Testis (tissue), 3 donors: ENCODE results near the gene TMED1. TPM values are rescaled to one million over a fixed set of nuclear protein-coding genes. Genes with fewer than 3 reads are reported as not detected.

Experiments used
- DNase-seq: peaks from one replicate; pipeline ENCODE4 v3.0.0-alpha.2; 2019
- H3K27ac ChIP-seq, 2 donors: fragments of 200-600 bp; sonication (generic); one replicate each; pipeline ENCODE4 v1.5.1; 2019
- H3K27me3 ChIP-seq: fragments of 200-600 bp; sonication (generic); one replicate; pipeline ENCODE4 v1.5.1; 2019
- H3K36me3 ChIP-seq: fragments of 200-600 bp; sonication (generic); one replicate; pipeline ENCODE4 v1.5.1; 2017; ENCODE audit warnings: low read depth; ENCODE audit errors: missing control alignments
- H3K4me1 ChIP-seq: fragments of 200-600 bp; sonication (generic); one replicate; pipeline ENCODE4 v1.5.1; 2019
- H3K4me3 ChIP-seq, 2 donors: fragments of 200-600 bp; sonication (generic); one replicate each; pipeline ENCODE4 v1.5.1; 2017 to 2019
- H3K9me3 ChIP-seq: fragments of 200-600 bp; sonication (generic); one replicate; pipeline ENCODE4 v1.5.1; 2017
- POLR2A ChIP-seq: fragments of 450-650 bp; IDR thresholded peaks from one replicate; pipeline ENCODE4 v1.6.1; 2017; ENCODE audit warnings: antibody characterized with exemption, mild to moderate bottlenecking, moderate library complexity
- WGBS, 2 donors: methylation state at CpG; one replicate each; pipeline ENCODE4 v1.1.5; 2018; 5-methylcytosine and 5-hydroxymethylcytosine counted together
- intact Hi-C: fragments of 100-400 bp; cut with DNase I; formaldehyde crosslinking; loops from one replicate; pipeline ENCODE4 v1.15.1; 2023; ENCODE audit warnings: low total_unique reads
- polyA plus RNA-seq: library from polyadenylated mRNA; stranded (reverse); fragments of 350-450 nt; fragmentation: Illumina TruSeq; extraction: RNeasy Lipid Tissue Mini Kit (QIAGEN cat#74804); gene quantifications from one replicate; pipeline ENCODE4 v1.2.3, GENCODE V29; 2014; ENCODE audit warnings: low read depth, low replicate concordance; ENCODE audit not compliant: insufficient read depth
- total RNA-seq, 2 donors: library from RNA; depleted of rRNA; stranded (reverse); fragments of >200 nt; gene quantifications; one replicate each; pipeline ENCODE4 v1.2.3, GENCODE V29; 2016
- TF ChIP-seq, protein P1 (sequence below), 3 experiments: fragments of 450-650 bp in 2 of 3; fragments of 200-600 bp in 1 of 3; sonication (generic) in 1 of 3; IDR thresholded peaks; one replicate each; pipeline ENCODE4 v1.5.1; 2016 to 2019; ENCODE audit warnings: antibody characterized with exemption in 3 of 3, mild to moderate bottlenecking in 2 of 3, moderate library complexity in 1 of 3

The TMED1 gene
- total and polyA plus RNA-seq, 3 donors from 2014 or later = 30.2 to 59.3 (median 34.0) TPM

DNA sequence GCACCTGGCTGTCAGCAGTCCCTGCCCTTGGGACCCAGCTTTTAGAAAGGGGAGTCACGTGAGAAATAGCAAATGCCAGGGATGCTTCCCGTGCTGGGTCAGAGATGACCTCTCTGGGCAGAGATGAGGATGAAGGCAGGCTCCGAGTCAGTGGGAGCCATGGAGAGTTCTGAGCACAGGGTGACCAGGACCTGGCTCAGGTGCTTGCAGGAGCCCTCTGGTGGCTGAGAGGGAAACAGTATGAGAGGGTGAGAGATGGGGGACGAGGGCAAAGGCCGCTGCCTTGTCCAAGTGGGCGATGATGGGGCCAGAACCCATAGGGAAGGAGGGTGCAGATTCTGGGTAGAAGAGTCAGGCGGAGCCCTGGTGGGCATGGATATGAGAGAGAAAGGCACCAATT is 15.8 kb downstream of the TMED1 start:
- no peak overlapping the region for H3K4me3 ChIP-seq
- peaks cover 3% of the 10 kb centered on the region for H3K4me1 ChIP-seq
- no peaks in the 10 kb centered on the region for H3K27me3 ChIP-seq
- H3K27ac ChIP-seq = no peak overlapping the region
- H3K36me3 ChIP-seq = no peaks in the 10 kb centered on the region
- TF ChIP-seq, protein P1, sequence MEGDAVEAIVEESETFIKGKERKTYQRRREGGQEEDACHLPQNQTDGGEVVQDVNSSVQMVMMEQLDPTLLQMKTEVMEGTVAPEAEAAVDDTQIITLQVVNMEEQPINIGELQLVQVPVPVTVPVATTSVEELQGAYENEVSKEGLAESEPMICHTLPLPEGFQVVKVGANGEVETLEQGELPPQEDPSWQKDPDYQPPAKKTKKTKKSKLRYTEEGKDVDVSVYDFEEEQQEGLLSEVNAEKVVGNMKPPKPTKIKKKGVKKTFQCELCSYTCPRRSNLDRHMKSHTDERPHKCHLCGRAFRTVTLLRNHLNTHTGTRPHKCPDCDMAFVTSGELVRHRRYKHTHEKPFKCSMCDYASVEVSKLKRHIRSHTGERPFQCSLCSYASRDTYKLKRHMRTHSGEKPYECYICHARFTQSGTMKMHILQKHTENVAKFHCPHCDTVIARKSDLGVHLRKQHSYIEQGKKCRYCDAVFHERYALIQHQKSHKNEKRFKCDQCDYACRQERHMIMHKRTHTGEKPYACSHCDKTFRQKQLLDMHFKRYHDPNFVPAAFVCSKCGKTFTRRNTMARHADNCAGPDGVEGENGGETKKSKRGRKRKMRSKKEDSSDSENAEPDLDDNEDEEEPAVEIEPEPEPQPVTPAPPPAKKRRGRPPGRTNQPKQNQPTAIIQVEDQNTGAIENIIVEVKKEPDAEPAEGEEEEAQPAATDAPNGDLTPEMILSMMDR (IDR thresholded peaks at IDR 0.05) = peak in 1 of 3 experiments; percentile 3
- no peak for TF ChIP-seq POLR2A
- intact Hi-C loops = no loop called here
- no peaks in the 10 kb centered on the region for H3K9me3 ChIP-seq
- WGBS, 2 donors = 88 to 90% methylated on average over 7 of the region's 7 CpGs
- no peak for DNase-seq

DNA sequence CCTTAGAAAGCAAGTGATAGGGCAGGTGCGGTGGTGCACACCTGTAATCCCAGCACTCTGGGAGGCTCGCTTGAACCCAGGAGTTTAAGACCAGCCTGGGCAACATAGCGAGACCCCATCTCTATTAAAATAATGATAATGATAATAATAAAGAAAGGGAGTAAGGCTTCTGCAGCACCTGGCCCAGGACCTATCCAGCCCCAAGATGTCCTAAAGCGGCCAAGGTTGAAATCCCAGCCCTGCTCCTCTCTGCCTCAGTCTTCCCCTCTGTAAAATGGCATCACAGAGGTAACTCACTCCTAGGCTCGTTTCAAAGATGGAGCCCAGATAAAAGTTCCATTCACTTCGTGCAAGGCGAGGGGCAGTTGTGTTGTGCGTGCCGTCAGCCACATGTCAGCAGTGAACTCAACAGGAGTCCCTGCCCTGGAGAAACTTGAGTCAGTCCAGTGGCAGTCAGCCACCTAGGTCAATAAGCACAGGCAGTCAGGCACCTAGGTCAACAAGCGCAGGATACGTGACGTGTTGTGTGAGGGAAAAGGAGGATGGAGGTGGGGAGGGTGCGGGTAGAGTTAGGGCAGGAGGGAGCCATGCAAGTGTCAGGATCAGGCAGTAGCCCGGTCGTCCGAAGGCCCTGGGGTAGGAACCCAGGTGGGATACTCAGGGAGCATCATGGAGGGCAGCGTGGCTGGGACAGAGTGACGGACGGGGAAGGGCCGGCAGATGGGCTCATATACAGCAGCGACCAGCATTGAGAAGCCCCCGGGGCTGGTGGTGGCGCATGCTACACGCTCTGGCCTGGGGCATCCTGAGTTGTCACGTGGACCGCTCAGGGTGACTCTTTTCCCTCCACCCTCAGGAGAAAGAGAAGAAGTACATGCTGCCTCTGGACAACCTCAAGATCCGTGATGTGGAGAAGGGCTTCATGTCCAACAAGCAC is 16.6 kb downstream of the TMED1 start:
- Histone ChIP-seq H3K27me3 (no peaks in the 10 kb centered on the region), H3K27ac (no peak overlapping the region), H3K36me3 (no peaks in the 10 kb centered on the region), H3K4me3 (no peak overlapping the region), H3K9me3 (no peaks in the 10 kb centered on the region), H3K4me1 (peaks cover 3% of the 10 kb centered on the region)
- WGBS, 2 donors = 95% methylated on average over 19 to 27 of the region's 27 CpGs
- no peak for DNase-seq
- intact Hi-C loops = no loop called here
- TF ChIP-seq, protein P1 (IDR thresholded peaks at IDR 0.05) = no peak
- TF ChIP-seq POLR2A = no peak

DNA sequence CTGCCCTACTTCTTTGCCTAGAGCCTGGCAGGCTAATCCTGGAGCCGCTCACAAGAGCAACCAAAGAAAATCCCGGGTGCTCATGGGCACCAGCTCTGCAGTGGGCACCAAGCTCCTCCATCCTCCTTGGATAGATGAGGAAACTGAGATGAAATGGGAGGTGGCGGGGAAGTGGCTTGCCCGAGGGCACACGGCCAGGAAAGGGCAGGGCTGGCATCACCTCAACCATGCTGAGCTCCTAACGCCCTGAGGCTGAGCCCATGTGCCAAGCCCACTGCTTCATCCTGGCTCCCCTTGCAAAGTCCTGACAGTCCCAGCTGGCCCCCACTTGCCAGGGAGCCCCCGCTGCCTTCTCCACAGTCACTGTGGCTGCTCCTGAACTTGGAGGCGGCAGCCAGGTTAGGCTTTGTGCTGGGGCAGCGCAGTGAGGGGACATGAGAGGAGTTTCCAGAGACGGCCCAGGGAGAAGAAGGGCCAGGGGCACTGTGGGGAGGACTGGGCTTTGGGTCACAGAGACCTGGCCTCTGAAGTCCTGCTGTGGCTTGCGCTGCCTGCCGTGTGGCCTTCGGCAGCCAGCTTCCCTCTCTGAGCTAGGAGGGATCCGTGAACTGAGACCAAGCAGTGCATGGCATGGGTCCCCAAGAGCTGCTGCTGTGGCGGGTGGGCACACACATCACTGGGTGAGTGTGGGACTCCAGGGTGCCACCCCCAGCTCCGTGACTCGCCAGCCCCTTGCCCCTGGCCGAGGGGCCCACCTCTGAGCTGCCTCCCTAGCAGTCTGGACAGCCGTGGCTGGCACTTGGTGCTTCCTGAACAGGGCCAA is 17.5 kb downstream of the TMED1 start:
- no peak for DNase-seq
- peak overlapping the region; percentile 43 to 86 for H3K27ac ChIP-seq
- H3K27me3 ChIP-seq = no peaks in the 10 kb centered on the region
- peaks cover 3% of the 10 kb centered on the region for H3K4me1 ChIP-seq
- H3K36me3 ChIP-seq = no peaks in the 10 kb centered on the region
- H3K4me3 ChIP-seq = no peak overlapping the region
- intact Hi-C loops = no loop called here
- H3K9me3 ChIP-seq = no peaks in the 10 kb centered on the region
- WGBS, 2 donors = 85 to 90% methylated on average over 9 to 19 of the region's 19 CpGs
- TF ChIP-seq, protein P1 (IDR thresholded peaks at IDR 0.05) = no peak
- TF ChIP-seq POLR2A = no peak

DNA sequence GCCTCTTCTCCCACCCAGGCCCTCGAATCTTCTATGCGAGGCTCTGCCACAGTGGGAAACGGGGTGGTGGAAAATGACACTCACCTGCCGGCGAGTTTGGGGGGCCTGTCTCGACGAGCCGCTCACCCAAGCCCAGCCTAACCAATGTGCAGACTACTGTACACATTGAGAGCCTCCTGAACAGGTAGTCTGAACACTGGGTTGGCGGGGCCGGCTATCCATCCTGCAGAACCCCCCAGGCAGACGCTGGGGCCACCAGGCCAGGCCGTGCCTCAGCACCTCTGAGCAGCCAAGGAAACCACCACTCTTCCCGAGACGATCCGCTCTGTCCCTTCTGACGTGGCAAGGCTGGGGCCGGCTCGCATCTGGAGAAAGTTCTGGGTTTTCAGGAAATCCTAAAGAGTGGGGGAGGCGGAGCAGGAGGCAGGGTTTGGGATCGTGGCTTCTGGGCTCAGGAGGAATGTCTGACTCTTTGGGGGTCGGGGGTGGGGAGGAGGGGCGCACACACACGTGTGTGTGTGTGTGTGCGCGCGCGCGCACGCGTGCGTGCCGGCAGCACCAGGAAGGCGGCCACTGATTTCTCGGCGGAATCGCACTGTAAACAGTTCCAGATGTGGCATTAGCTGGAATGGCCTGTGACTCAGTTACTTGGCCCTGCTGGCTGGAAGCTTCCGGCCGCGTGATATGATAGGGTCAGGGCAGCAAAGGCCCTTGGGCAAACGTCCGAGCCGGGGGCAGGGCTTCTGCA is 18.5 kb downstream of the TMED1 start:
- Histone ChIP-seq H3K36me3 (no peaks in the 10 kb centered on the region), H3K9me3 (no peaks in the 10 kb centered on the region), H3K27ac (peak overlapping the region; percentile 81 to 86), H3K4me1 (peaks cover 3% of the 10 kb centered on the region), H3K4me3 (peak overlapping the region in 1 of 2 donors; percentile 27), H3K27me3 (no peaks in the 10 kb centered on the region)
- 47 to 70% methylated on average over 21 to 42 of the region's 42 CpGs for WGBS, 2 donors
- DNase-seq = peak; percentile 61
- no peak for TF ChIP-seq POLR2A
- TF ChIP-seq, protein P1 (IDR thresholded peaks at IDR 0.05) = no peak
- intact Hi-C loops = no loop called here
